Measurements from ENCODE around the gene LRRC2.
A peak's percentile ranks its signal among the peaks of the same experiment; 100 is the strongest.

The LRRC2 gene

DNA sequence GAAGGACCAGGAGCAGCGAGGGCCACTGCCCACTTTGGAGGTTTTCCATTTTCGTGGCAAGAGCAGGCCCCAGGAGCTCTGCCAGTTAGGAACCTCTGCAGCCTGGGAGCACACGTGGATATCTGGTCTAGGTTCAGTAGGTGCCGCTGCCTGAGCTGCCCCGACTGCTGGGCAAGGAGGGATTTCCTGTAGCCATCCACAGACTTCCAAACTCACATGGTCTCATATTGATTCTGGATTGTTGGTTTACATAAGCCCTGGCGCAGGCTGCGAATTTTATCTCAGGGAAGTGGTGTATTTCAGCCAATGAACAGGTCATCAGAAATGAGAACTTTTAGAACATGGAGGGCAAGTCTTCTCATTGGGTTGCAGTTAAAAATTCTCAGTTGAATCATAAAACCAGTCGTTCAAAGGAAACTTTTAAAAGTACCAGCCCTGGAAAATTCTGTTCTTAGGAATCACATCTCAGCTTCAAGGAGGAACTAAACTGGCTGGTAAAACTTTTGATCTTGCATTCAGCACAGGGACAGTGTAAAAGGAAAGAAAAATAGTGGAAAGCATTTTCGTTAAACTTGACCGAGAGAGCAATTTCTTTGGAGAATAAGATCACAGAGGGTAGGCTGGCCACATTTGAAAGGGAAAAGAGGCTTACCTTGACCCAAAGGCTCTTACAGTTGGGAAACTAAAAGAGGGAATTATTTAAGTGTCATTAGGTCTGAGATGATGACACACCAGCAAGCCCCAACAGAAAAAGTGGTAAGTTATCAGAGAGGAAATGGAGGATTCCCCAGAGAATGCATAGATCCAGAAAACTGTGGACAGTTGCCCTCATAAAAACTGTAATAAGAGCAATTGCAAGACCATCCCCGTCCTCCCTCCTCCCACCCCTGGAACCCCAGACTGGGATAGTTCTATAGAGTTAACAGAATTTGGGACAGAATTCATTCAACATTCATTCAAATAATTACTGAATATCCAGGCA, 74.7 kb downstream of the LRRC2 start:
- Histone ChIP-seq H3K79me1 (ENCODE audit: low read length) (no peaks in the 10 kb centered on the region), H3K4me1 (ENCODE audit: control insufficient read depth, low read depth, low read length) (peaks cover 5% of the 10 kb centered on the region), H3K56ac (ENCODE audit: low read length) (peak overlapping the region; percentile 31), H2BK5ac (ENCODE audit: low read length) (no peak overlapping the region), H3K4me2 (ENCODE audit: low read length) (no peak overlapping the region), H3K18ac (ENCODE audit: low read length) (peak overlapping the region; percentile 25), H2AK5ac (ENCODE audit: low read length) (no peak overlapping the region), H3K79me2 (ENCODE audit: control insufficient read depth, insufficient read depth, low read length) (no peaks in the 10 kb centered on the region), H3K23ac (ENCODE audit: low read length) (no peak overlapping the region), H4K5ac (ENCODE audit: low read length) (no peak overlapping the region), H3K27me3 (ENCODE audit: insufficient read depth, low read length, poor library complexity) (no peaks in the 10 kb centered on the region), H2BK120ac (ENCODE audit: low read depth, low read length) (no peak overlapping the region), H3K9ac (ENCODE audit: low read length) (no peak overlapping the region), H3K27ac (ENCODE audit: low read depth, low read length) (no peak overlapping the region), H3K4me3 (ENCODE audit: low read length) (no peak overlapping the region), H4K8ac (ENCODE audit: low read depth, low read length) (no peak overlapping the region), H3K36me3 (ENCODE audit: control insufficient read depth, insufficient read depth, low read length) (no peaks in the 10 kb centered on the region), H2BK15ac (replicated peaks; ENCODE audit: low read depth) (no peak overlapping the region), H3K4ac (ENCODE audit: low read depth, low read length) (no peak overlapping the region)
- WGBS (ENCODE audit: extremely low coverage, insufficient coverage, low lambda C conversion rate): no CpG with 5 or more reads among the region's 11 CpGs
- no peak for DNase-seq

DNA sequence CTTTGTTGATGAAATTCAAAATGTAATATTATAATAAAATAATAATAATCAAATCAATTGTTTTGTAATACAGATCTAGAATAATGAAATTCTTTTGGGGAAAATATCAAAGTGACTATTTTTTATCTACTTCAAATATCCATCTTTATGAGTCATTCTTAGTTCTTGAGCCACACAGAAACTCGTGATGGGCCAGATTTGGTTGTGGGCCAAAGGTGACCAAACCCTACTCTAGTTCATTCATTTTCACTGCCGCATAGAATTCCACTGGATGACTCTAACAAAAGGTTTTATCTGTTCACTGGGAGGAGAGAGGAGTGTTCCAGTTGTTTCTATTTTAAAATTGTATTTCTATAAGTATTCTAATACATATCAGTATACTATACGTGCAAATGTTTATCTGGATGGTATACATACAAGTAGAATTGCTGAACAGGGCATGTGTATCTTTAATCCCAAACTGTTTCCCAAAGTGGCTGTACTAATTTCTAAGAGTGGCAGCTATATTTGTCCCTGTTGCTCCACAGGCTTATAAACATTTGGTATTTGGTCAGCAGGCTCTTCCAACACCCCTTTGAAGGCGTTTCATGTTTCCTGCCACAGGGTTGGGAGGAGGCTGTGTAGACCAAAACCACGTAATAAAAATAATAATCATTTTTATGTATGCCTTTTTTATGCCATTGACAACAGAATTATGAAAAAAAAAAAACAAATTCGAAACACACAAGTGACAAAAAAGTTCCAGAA, 75.6 kb downstream of the LRRC2 start:
- no peak overlapping the region for H3K9ac ChIP-seq (ENCODE audit: low read length)
- H3K79me1 ChIP-seq (ENCODE audit: low read length): no peaks in the 10 kb centered on the region
- H3K4me2 ChIP-seq (ENCODE audit: low read length): no peak overlapping the region
- no peak for DNase-seq
- H2BK120ac ChIP-seq (ENCODE audit: low read depth, low read length): no peak overlapping the region
- H3K4me3 ChIP-seq (ENCODE audit: low read length): no peak overlapping the region
- no peak overlapping the region for H3K27ac ChIP-seq (ENCODE audit: low read depth, low read length)
- no peak overlapping the region for H3K23ac ChIP-seq (ENCODE audit: low read length)
- H3K56ac ChIP-seq (ENCODE audit: low read length): no peak overlapping the region
- no peaks in the 10 kb centered on the region for H3K36me3 ChIP-seq (ENCODE audit: control insufficient read depth, insufficient read depth, low read length)
- no peak overlapping the region for H2BK5ac ChIP-seq (ENCODE audit: low read length)
- no peaks in the 10 kb centered on the region for H3K27me3 ChIP-seq (ENCODE audit: insufficient read depth, low read length, poor library complexity)
- no peak overlapping the region for H2AK5ac ChIP-seq (ENCODE audit: low read length)
- H3K4me1 ChIP-seq (ENCODE audit: control insufficient read depth, low read depth, low read length): peaks cover 2% of the 10 kb centered on the region
- H3K18ac ChIP-seq (ENCODE audit: low read length): peak overlapping the region; percentile 25
- H4K5ac ChIP-seq (ENCODE audit: low read length): no peak overlapping the region
- no peak overlapping the region for H2BK15ac ChIP-seq (replicated peaks; ENCODE audit: low read depth)
- no peak overlapping the region for H3K4ac ChIP-seq (ENCODE audit: low read depth, low read length)
- WGBS (ENCODE audit: extremely low coverage, insufficient coverage, low lambda C conversion rate): no CpG with 5 or more reads among the region's 6 CpGs
- no peaks in the 10 kb centered on the region for H3K79me2 ChIP-seq (ENCODE audit: control insufficient read depth, insufficient read depth, low read length)
- no peak overlapping the region for H4K8ac ChIP-seq (ENCODE audit: low read depth, low read length)

DNA sequence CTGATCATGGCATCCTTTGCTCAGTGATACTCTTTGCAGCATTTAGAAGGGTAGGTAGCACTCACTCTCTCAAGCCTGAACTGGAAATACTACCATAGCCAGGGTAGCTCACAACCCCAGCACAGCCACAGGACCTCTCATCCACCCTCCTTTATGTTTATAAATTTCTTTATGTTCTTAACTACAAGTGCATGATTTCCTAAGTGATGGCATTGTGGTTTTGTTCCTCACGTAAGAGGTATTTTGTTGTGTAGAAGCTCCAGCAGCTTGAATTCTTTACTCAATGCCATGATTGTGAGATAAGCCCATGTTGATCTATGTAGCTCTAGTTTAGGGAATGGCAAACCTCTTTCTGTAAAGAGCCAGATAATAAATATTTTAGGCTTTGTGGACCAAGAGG, 76.2 kb downstream of the LRRC2 start:
- Histone ChIP-seq H3K56ac (ENCODE audit: low read length) (no peak overlapping the region), H3K4me1 (ENCODE audit: control insufficient read depth, low read depth, low read length) (peaks cover 4% of the 10 kb centered on the region), H3K4ac (ENCODE audit: low read depth, low read length) (no peak overlapping the region), H2BK5ac (ENCODE audit: low read length) (no peak overlapping the region), H3K4me3 (ENCODE audit: low read length) (no peak overlapping the region), H3K79me2 (ENCODE audit: control insufficient read depth, insufficient read depth, low read length) (no peaks in the 10 kb centered on the region), H3K18ac (ENCODE audit: low read length) (no peak overlapping the region), H3K27me3 (ENCODE audit: insufficient read depth, low read length, poor library complexity) (no peaks in the 10 kb centered on the region), H3K36me3 (ENCODE audit: control insufficient read depth, insufficient read depth, low read length) (no peaks in the 10 kb centered on the region), H3K9ac (ENCODE audit: low read length) (no peak overlapping the region), H2BK120ac (ENCODE audit: low read depth, low read length) (no peak overlapping the region), H3K4me2 (ENCODE audit: low read length) (no peak overlapping the region), H3K27ac (ENCODE audit: low read depth, low read length) (no peak overlapping the region), H3K79me1 (ENCODE audit: low read length) (no peaks in the 10 kb centered on the region), H4K5ac (ENCODE audit: low read length) (no peak overlapping the region), H3K23ac (ENCODE audit: low read length) (no peak overlapping the region), H4K8ac (ENCODE audit: low read depth, low read length) (no peak overlapping the region), H2AK5ac (ENCODE audit: low read length) (peak overlapping the region; percentile 18), H2BK15ac (replicated peaks; ENCODE audit: low read depth) (no peak overlapping the region)
- WGBS (ENCODE audit: extremely low coverage, insufficient coverage, low lambda C conversion rate): no CpG with 5 or more reads among the region's 1 CpG
- DNase-seq: no peak

DNA sequence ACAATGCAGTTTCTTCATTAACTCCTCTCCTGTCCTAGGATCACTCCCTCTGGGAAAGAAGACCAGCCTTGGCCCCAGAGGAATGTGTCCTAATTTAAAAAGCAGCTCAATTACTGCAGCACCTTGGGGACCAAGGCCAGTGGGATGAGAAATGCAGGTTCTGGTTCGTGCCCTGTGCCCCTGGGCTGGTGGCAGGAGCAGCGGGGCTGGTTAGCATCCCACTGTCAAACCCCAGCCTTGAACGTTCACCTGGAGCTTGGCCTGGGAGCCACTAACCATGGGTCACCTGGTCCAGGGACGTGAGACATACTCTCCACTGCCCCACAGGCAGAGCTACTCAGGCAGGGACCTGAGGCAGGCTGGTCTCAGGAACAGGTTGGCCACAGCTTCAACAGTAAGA, 76.7 kb downstream of the LRRC2 start:
- Histone ChIP-seq H2BK5ac (ENCODE audit: low read length) (no peak overlapping the region), H3K18ac (ENCODE audit: low read length) (no peak overlapping the region), H2BK120ac (ENCODE audit: low read depth, low read length) (no peak overlapping the region), H3K36me3 (ENCODE audit: control insufficient read depth, insufficient read depth, low read length) (no peaks in the 10 kb centered on the region), H3K4me2 (ENCODE audit: low read length) (no peak overlapping the region), H3K79me2 (ENCODE audit: control insufficient read depth, insufficient read depth, low read length) (no peaks in the 10 kb centered on the region), H3K79me1 (ENCODE audit: low read length) (no peaks in the 10 kb centered on the region), H3K4me3 (ENCODE audit: low read length) (no peak overlapping the region), H2BK15ac (replicated peaks; ENCODE audit: low read depth) (no peak overlapping the region), H3K27me3 (ENCODE audit: insufficient read depth, low read length, poor library complexity) (no peaks in the 10 kb centered on the region), H3K4ac (ENCODE audit: low read depth, low read length) (peak overlapping the region; percentile 39), H3K56ac (ENCODE audit: low read length) (peak overlapping the region; percentile 12), H3K4me1 (ENCODE audit: control insufficient read depth, low read depth, low read length) (peaks cover 4% of the 10 kb centered on the region), H4K5ac (ENCODE audit: low read length) (no peak overlapping the region), H2AK5ac (ENCODE audit: low read length) (peak overlapping the region; percentile 56), H4K8ac (ENCODE audit: low read depth, low read length) (no peak overlapping the region), H3K23ac (ENCODE audit: low read length) (no peak overlapping the region), H3K9ac (ENCODE audit: low read length) (no peak overlapping the region), H3K27ac (ENCODE audit: low read depth, low read length) (no peak overlapping the region)
- WGBS (ENCODE audit: extremely low coverage, insufficient coverage, low lambda C conversion rate): no CpG with 5 or more reads among the region's 4 CpGs
- DNase-seq: no peak

DNA sequence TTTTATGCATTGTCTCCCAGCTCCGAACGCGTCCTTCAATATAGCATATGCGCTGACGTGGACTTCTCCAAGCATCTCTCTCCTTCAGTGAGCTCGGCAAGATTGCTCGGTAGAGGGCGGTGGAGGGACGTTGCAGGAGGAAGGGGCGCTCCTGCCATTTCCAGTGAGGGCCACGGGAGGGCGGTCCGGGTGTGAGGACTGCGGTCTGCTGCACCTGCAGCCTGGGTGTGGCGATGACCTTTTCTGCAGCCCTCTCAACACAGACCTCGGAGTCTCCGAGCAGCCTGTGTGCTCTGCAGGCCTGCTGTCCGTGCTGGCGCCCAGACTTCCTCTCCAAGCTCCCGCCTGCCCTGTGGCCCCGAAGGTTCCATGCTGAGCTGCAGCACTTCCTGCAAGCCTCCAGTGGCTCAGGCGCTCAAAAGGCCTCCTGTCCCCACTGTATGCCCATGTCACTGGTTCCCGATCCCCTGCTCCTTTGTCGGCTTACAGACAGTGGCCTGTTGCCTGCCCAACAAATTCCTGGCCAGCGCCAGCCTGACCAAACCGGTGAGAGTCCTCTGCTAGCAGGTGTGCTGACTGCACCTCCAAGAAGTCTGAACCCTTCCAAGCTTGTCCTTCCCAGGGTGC, 77.3 kb downstream of the LRRC2 start:
- no peaks in the 10 kb centered on the region for H3K36me3 ChIP-seq (ENCODE audit: control insufficient read depth, insufficient read depth, low read length)
- H3K56ac ChIP-seq (ENCODE audit: low read length): peak overlapping the region; percentile 12
- no peaks in the 10 kb centered on the region for H3K79me1 ChIP-seq (ENCODE audit: low read length)
- H3K18ac ChIP-seq (ENCODE audit: low read length): no peak overlapping the region
- H2AK5ac ChIP-seq (ENCODE audit: low read length): no peak overlapping the region
- H2BK15ac ChIP-seq (replicated peaks; ENCODE audit: low read depth): no peak overlapping the region
- H4K8ac ChIP-seq (ENCODE audit: low read depth, low read length): no peak overlapping the region
- H3K4me1 ChIP-seq (ENCODE audit: control insufficient read depth, low read depth, low read length): peaks cover 4% of the 10 kb centered on the region
- H2BK5ac ChIP-seq (ENCODE audit: low read length): no peak overlapping the region
- no peaks in the 10 kb centered on the region for H3K27me3 ChIP-seq (ENCODE audit: insufficient read depth, low read length, poor library complexity)
- no peak overlapping the region for H3K23ac ChIP-seq (ENCODE audit: low read length)
- no peaks in the 10 kb centered on the region for H3K79me2 ChIP-seq (ENCODE audit: control insufficient read depth, insufficient read depth, low read length)
- no peak overlapping the region for H3K27ac ChIP-seq (ENCODE audit: low read depth, low read length)
- no peak overlapping the region for H3K9ac ChIP-seq (ENCODE audit: low read length)
- peak overlapping the region; percentile 39 for H3K4ac ChIP-seq (ENCODE audit: low read depth, low read length)
- no peak overlapping the region for H3K4me3 ChIP-seq (ENCODE audit: low read length)
- peak; percentile 96 for DNase-seq
- no peak overlapping the region for H3K4me2 ChIP-seq (ENCODE audit: low read length)
- WGBS (ENCODE audit: extremely low coverage, insufficient coverage, low lambda C conversion rate): no CpG with 5 or more reads among the region's 26 CpGs
- H2BK120ac ChIP-seq (ENCODE audit: low read depth, low read length): no peak overlapping the region
- H4K5ac ChIP-seq (ENCODE audit: low read length): no peak overlapping the region

Measured in mesendoderm (in vitro differentiated cells).